ENCODE data around the gene RUBCNL. TPM values are rescaled to one million over a fixed set of nuclear protein-coding genes. Genes with fewer than 3 reads are reported as not detected.

RUBCNL gene
- total RNA-seq, 1 experiment from 2014 or later = 1.9 TPM

DNA sequence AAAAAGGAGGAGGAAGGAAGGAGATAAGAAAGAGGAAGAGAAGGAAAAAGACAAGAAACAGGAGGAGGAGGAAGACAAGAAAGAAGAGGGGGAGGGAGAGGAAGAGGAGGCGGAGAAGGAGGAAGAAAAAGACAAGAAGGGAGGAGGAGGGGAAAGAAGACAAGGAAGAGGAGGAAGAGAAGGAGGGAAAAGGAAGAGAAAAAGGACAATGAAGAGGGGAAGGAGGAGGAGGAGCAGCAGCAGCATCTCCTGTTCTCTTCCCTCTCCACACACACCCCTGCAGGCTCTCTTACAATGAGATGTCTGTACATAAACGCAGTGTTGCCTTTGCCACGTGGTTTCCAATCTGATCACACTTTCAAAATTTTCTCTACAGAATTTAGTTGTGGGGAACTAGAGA is 66.6 kb downstream of the RUBCNL start:
- Mint-ChIP-seq H3K4me1 (peaks cover 7% of the 10 kb centered on the region), H3K9me3 (peaks cover 5% of the 10 kb centered on the region), H3K27me3 (ENCODE audit: low read depth) (peaks cover 50% of the 10 kb centered on the region), H3K36me3 (no peaks in the 10 kb centered on the region), H3K4me3 (no peak overlapping the region), H3K27ac (no peak overlapping the region)
- TF ChIP-seq TEAD1 (CRISPR knock-in tag; IDR thresholded peaks at IDR 0.05) (no peak), NR3C1 (CRISPR knock-in tag; conservative IDR thresholded peaks at IDR 0.05; ENCODE audit: low read depth) (no peak), NR2C2 (CRISPR knock-in tag; IDR thresholded peaks at IDR 0.05) (no peak), PRRX2 (CRISPR knock-in tag; IDR thresholded peaks at IDR 0.05) (no peak), ETV6 (CRISPR knock-in tag; IDR thresholded peaks at IDR 0.05) (no peak), ZNF416 (CRISPR knock-in tag; IDR thresholded peaks at IDR 0.05) (no peak), IRF2 (CRISPR knock-in tag; IDR thresholded peaks at IDR 0.05; ENCODE audit: borderline replicate concordance, low read depth) (no peak), ZNF317 (CRISPR knock-in tag; IDR thresholded peaks at IDR 0.05; ENCODE audit: borderline replicate concordance, low read depth) (no peak), ZBTB21 (CRISPR knock-in tag; IDR thresholded peaks at IDR 0.05; ENCODE audit: borderline replicate concordance) (no peak)
- TF ChIP-seq, protein P1, sequence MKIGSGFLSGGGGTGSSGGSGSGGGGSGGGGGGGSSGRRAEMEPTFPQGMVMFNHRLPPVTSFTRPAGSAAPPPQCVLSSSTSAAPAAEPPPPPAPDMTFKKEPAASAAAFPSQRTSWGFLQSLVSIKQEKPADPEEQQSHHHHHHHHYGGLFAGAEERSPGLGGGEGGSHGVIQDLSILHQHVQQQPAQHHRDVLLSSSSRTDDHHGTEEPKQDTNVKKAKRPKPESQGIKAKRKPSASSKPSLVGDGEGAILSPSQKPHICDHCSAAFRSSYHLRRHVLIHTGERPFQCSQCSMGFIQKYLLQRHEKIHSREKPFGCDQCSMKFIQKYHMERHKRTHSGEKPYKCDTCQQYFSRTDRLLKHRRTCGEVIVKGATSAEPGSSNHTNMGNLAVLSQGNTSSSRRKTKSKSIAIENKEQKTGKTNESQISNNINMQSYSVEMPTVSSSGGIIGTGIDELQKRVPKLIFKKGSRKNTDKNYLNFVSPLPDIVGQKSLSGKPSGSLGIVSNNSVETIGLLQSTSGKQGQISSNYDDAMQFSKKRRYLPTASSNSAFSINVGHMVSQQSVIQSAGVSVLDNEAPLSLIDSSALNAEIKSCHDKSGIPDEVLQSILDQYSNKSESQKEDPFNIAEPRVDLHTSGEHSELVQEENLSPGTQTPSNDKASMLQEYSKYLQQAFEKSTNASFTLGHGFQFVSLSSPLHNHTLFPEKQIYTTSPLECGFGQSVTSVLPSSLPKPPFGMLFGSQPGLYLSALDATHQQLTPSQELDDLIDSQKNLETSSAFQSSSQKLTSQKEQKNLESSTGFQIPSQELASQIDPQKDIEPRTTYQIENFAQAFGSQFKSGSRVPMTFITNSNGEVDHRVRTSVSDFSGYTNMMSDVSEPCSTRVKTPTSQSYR (CRISPR knock-in tag; IDR thresholded peaks at IDR 0.05) = no peak
- TF ChIP-seq, protein P2, sequence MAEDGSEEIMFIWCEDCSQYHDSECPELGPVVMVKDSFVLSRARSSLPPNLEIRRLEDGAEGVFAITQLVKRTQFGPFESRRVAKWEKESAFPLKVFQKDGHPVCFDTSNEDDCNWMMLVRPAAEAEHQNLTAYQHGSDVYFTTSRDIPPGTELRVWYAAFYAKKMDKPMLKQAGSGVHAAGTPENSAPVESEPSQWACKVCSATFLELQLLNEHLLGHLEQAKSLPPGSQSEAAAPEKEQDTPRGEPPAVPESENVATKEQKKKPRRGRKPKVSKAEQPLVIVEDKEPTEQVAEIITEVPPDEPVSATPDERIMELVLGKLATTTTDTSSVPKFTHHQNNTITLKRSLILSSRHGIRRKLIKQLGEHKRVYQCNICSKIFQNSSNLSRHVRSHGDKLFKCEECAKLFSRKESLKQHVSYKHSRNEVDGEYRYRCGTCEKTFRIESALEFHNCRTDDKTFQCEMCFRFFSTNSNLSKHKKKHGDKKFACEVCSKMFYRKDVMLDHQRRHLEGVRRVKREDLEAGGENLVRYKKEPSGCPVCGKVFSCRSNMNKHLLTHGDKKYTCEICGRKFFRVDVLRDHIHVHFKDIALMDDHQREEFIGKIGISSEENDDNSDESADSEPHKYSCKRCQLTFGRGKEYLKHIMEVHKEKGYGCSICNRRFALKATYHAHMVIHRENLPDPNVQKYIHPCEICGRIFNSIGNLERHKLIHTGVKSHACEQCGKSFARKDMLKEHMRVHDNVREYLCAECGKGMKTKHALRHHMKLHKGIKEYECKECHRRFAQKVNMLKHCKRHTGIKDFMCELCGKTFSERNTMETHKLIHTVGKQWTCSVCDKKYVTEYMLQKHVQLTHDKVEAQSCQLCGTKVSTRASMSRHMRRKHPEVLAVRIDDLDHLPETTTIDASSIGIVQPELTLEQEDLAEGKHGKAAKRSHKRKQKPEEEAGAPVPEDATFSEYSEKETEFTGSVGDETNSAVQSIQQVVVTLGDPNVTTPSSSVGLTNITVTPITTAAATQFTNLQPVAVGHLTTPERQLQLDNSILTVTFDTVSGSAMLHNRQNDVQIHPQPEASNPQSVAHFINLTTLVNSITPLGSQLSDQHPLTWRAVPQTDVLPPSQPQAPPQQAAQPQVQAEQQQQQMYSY (CRISPR knock-in tag; IDR thresholded peaks at IDR 0.05) = no peak
- TF ChIP-seq, protein P3, sequence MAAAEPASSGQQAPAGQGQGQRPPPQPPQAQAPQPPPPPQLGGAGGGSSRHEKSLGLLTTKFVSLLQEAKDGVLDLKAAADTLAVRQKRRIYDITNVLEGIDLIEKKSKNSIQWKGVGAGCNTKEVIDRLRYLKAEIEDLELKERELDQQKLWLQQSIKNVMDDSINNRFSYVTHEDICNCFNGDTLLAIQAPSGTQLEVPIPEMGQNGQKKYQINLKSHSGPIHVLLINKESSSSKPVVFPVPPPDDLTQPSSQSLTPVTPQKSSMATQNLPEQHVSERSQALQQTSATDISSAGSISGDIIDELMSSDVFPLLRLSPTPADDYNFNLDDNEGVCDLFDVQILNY (CRISPR knock-in tag; IDR thresholded peaks at IDR 0.05) = no peak
- TF ChIP-seq, protein P4, sequence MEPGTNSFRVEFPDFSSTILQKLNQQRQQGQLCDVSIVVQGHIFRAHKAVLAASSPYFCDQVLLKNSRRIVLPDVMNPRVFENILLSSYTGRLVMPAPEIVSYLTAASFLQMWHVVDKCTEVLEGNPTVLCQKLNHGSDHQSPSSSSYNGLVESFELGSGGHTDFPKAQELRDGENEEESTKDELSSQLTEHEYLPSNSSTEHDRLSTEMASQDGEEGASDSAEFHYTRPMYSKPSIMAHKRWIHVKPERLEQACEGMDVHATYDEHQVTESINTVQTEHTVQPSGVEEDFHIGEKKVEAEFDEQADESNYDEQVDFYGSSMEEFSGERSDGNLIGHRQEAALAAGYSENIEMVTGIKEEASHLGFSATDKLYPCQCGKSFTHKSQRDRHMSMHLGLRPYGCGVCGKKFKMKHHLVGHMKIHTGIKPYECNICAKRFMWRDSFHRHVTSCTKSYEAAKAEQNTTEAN (CRISPR knock-in tag; IDR thresholded peaks at IDR 0.05) = no peak
- DNase-seq (ENCODE audit: low spot score) (no peak), ATAC-seq (no peak)
- ChIA-PET CTCF (interaction anchor here (1.1 to 2.0 kb wide), 6 partner anchors 11 to 188 kb away, joined by 3 to 10 read pairs (median 4); no protein-coding TSS in a partner anchor), POLR2A (interaction anchor here (0.7 kb wide), 1 partner anchor 437 kb away, joined by 3 read pairs; no protein-coding TSS in a partner anchor)

DNA sequence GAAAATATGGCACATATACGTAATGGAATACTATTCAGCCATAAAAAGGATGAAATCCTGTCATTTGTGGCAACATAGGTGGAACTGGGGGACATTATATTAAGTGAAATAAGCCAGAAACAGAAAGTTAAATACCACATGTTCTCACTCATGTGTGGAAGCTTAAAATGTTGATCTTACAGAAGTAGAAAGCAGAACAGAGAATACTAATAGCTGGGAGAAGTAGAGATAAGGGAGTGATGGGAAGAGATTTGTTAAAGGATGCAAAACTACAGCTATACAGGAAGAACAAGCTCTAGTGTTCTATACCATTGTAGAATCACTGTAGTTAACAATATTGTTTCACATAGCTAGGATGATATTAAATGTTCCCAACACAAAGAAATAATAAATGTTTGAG is 68.1 kb downstream of the RUBCNL start:
- H3K27ac Mint-ChIP-seq = no peak overlapping the region
- CTCF ChIA-PET = no interaction called here

More for the DNA sequence above, 68.1 kb downstream of the RUBCNL start:
- Mint-ChIP-seq H3K9me3 (peaks cover 9% of the 10 kb centered on the region), H3K4me3 (no peak overlapping the region), H3K36me3 (no peaks in the 10 kb centered on the region), H3K27me3 (ENCODE audit: low read depth) (peaks cover 50% of the 10 kb centered on the region), H3K4me1 (peaks cover 7% of the 10 kb centered on the region)
- POLR2A ChIA-PET = no interaction called here
- no peak for ATAC-seq
- TF ChIP-seq, protein P5, sequence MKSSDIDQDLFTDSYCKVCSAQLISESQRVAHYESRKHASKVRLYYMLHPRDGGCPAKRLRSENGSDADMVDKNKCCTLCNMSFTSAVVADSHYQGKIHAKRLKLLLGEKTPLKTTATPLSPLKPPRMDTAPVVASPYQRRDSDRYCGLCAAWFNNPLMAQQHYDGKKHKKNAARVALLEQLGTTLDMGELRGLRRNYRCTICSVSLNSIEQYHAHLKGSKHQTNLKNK (CRISPR knock-in tag; IDR thresholded peaks at IDR 0.05) = no peak
- TF ChIP-seq TEAD4 (CRISPR knock-in tag; IDR thresholded peaks at IDR 0.05) (no peak), SOX15 (CRISPR knock-in tag; IDR thresholded peaks at IDR 0.05) (no peak)
- DNase-seq (ENCODE audit: low spot score) = no peak

All from WTC11 (cell line).